ENCODE results near the gene DYTN.

The DYTN gene

GRCh38 chr2:206614811-206615210, 103.4 kb downstream of the DYTN start:
- DNase-seq (ENCODE audit: low read depth in 2 of 2): no peak

DNA sequence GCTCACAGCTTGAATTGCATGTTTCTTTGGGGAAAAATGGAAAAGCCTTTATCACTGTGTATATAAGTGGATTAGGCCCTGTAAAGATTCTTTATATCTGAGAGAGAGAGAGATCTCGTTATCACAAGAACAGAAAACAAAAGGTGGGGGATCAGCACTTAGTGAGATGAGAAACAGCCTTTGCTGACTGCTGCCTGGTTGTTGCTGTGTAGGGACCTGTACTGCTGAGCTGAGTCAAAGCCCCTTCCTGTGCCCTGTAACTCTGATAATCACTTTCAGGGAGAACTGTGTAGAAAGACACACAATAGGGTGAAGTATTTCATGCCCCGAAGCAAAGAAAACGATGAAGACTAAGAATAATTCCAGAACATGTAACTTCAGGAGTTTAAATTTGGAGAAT, 106.5 kb downstream of the DYTN start:
- no peak for DNase-seq (ENCODE audit: low read depth in 2 of 2)

GRCh38 chr2:206611191-206611590, 107.0 kb downstream of the DYTN start:
- DNase-seq (ENCODE audit: low read depth in 2 of 2): no peak

DNA sequence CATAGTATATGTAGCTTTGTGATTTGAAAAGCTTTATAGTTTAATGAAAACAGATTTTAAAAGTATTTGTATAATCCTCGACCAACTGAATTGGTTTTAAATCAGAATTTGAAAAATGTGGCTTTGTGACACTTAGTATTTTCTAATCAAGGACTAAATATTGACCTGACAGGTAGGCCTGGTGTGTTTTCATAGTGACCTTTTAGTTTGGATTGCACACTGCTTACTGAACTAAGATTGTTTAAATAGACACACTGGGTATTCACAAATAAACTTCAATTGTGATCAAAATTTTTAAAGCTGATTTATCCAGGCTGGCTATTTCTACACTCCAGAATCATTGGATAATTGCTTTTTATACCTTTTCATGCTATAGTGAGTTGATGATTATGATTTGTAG, 107.7 kb downstream of the DYTN start:
- no peak for DNase-seq (ENCODE audit: low read depth in 2 of 2)

DNA sequence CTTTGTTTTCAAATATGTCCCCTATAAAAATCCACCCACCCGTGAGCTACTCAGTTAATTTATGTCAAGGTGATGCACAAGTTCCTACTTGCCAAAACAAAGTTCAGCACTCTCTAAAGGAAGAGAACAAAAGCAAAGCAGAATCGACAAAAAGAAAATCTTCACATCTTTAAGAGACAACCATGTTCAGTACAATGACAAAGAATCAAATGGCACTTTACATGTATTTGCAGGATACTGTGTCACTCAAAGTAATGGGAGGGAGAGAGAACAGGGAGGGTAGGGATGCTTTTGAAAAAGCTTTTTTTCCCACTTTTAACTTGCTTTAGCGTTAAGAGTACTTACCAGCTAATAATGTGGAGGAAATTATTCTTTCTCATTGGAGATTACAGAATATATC, 115.0 kb downstream of the DYTN start:
- DNase-seq (ENCODE audit: low read depth in 2 of 2): no peak

All from fibroblast of skin of left biceps (primary cell).